GM18861 (cell line): ENCODE results near the gene KCNJ5.

ENCODE experiments used
- ATAC-seq: cut with Tn5 transposase; IDR thresholded peaks from one replicate; pipeline ENCODE4 v1.9.1; 2021; ENCODE audit not compliant: unreplicated experiment

KCNJ5 gene

DNA sequence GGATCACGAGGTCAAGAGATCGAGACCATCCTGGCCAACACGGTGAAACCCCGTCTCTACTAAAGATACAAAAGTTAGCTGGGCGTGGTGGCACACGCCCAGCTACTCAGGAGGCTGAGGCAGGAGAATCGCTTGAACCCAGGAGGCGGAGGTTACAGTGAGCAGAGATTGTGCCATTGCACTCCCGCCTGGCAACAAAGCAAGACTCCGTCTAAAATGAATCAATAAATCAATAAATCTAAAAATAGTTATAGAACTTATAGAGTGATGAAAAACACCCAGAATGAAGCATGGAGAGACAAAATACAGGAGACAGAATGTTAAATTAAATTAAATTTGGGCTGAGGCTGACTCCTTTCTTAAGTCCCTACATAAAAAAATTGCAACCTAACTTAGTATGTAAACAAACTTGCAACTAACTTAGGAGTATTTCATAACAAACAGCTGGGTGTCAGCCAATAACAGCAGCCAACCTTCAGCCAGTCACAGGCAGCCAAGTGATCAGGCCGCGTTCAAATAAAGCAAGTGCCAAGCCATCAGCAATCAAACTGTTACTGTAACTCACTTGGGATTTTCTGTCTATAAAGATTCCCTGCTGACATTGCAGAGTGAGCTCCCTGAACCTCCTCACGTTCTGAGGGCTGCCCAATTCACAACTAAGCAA, 58.8 kb downstream of the KCNJ5 start:
- no peak for ATAC-seq

GRCh38 chr11:128953151-128953550, 62.0 kb downstream of the KCNJ5 start:
- ATAC-seq = no peak

GRCh38 chr11:128955636-128956035, 64.5 kb downstream of the KCNJ5 start:
- ATAC-seq = no peak

GRCh38 chr11:128956401-128957201, 65.4 kb downstream of the KCNJ5 start:
- ATAC-seq = peak; percentile 62

DNA sequence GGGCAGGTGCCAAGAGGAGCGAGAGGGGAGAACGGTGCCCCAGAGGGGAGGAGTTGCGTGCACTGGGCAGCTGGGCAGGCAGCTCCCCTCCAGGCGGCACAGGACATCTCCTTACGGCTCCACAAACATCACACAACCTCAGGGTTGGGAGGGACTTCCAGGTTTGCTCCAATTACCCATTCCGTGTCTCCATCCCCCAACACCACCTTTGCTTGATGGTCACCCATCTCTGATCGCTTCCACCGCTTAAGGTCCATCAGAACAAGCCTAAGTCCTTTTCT, 66.0 kb downstream of the KCNJ5 start:
- no peak for ATAC-seq

GRCh38 chr11:128961645-128962044, 70.5 kb downstream of the KCNJ5 start:
- ATAC-seq = no peak

DNA sequence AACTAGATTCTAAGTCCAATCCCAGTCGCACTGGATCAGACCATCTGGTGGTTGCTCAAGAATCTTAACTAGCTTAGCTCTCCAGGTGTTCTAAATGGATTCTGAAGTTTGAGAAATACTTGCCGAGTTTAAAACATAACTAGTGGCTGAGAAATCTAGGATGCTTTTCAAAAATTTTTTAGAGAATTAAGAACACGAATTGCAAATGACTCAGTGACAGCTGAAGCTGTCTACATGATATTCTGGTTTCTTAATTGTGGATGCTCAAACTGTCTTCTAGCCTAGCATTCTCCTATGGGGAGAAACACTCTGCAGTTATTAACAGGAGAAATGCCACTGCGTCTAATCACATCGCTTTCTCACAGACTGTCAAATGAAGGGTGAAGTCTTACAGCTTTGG, 71.7 kb downstream of the KCNJ5 start:
- no peak for ATAC-seq

DNA sequence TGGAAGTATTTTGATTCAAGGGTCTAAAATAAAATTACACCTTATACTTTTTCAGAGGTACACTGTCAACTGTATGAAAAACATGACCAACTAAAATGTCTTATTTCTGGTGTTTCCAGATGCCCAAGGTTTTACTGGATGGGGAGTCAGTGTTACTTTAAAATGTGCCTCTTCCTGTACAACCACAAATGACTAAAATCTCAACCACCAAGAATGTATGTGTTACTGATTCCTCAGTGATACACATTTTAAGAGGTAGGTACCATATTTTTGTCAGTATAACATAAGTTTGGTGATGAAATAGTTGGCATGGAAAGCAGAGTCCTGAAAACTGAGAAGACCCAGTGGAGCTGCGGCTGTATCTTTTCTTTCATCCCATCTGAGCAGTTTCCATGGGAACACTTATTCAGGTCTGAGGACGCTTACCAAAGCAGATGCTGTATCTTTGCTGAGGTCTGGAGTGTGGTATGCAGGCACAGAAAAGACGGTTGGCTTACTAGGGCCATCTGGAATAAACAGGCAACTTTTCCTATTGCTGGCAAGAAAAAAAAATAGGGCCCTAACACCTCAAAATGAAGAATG, 72.7 kb downstream of the KCNJ5 start:
- peak; percentile 35 for ATAC-seq

DNA sequence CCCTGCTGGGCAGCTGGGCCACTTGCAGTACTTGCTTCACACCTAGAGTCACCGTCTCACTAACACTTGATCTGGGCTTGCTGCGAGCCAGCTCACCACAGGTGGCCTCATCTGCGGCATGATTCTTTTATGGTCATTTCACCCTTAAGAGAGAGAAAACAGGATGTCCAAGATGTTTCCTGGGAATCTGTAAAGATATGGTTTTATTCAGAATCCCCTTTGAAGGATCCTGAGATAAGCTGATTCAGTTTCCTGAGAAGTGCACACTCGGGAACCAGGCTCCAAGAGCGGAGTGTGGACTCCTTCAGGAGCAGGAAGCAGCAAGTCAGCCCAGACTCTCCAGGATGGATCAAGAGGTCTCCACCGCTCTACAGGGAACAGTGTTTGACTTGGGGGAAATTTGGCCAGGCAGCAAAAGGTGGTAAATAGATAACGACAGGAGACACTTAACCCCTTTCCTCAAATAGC, 73.3 kb downstream of the KCNJ5 start:
- ATAC-seq = no peak

GRCh38 chr11:128965485-128965884, 74.3 kb downstream of the KCNJ5 start:
- peak; percentile 100 for ATAC-seq

- no peak for ATAC-seq
These were observed 76.4 kb downstream of the KCNJ5 start for GRCh38 chr11:128967578-128967977.

DNA sequence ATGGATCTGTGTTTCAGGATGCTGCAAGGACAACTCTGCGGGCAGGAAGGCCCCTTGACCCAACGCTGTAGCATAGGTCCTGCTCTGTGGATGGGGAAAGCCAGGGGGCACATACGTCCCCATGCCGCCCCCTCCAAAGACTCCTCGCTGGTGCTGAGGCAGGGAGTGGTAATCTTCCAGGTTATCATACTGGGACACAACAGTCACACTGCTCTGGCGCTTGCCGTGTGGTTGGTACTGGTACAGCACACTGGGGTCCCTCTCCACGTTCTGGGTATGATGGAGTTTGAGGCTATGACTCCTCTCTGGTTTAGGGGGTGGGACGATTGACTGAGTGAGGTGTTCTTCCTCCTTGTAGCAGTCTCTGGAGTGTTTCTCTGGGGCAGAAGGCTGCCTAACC, 77.8 kb downstream of the KCNJ5 start:
- no peak for ATAC-seq
